Choroid plexus epithelial cell (primary cell): ENCODE data around the gene LRRN3.

Experiments
- DNase-seq: peaks from one replicate; pipeline ENCODE4 v3.0.0-alpha.2; 2010; ENCODE audit warnings: low read depth
- H3K4me3 ChIP-seq: 2 replicates; pipeline ENCODE4 v1.5.1; 2011; ENCODE audit warnings: low read depth, mild to moderate bottlenecking, control low read depth, low read length, moderate library complexity
- CTCF ChIP-seq: conservative IDR thresholded peaks from 2 replicates; pipeline ENCODE4 v1.5.1; 2011; ENCODE audit warnings: low read depth, mild to moderate bottlenecking, control low read depth, inconsistent platforms, low read length, moderate library complexity

The LRRN3 gene

DNA sequence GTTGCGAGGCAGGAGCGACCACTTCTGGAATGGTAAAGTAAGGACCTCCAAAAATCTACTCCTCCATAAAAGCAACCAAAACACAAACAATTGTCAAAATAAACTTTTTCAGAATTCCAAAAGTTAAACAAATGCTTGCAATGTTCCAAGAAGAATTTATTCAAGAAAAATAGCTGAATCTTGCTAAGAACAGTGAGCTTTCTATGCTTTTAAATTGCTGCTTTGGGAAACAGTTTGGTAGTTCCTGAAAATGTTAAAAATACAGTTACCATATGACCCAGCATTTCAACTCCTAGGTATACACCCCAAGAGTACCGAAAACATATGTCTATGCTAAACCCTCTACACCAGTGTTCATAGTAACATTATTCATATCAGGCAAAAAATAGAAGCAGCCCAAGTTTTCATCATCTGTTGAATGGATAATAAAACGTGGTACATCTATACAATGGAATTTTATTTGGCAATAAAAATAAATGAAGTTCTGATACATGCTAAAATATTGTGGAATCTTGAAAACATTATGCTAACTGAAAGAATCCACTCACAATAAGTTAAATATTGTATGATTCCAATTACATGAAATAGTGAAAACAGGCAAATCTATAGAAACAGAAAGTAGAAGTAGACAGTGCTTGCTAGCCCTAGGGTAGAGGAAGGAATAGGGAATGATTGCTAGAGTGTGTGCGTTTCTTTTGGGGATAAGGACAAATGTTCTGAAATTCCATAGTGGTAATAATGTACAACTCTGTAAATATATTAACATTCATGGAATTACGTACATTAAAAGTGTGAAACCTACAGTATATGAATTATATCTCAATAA lies 57.0 kb downstream of the LRRN3 start:
- DNase-seq = no peak
- no peak for TF ChIP-seq CTCF
- H3K4me3 ChIP-seq = no peak overlapping the region

- no peak overlapping the region for H3K4me3 ChIP-seq
- TF ChIP-seq CTCF = no peak
- no peak for DNase-seq
These were observed 59.8 kb downstream of the LRRN3 start for GRCh38 chr7:111150709-111151108.

DNA sequence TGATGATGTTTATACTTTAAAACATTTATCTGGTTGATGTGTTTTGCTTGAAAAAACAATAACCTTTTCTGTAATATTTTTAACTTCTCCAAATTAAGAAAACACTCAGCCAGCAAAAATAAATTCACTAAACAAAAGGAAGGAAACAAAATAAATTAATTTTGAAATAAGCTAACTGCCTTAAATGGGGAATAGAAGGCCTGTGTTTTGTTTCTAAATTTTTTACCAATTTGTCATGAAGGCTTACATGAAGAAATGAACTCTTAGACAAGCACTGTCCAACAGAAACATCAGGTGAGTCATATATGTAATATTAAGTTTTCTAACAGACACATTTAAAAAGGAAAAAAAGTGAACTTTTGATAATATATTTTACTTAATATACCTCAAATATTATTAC lies 68.5 kb downstream of the LRRN3 start:
- no peak overlapping the region for H3K4me3 ChIP-seq
- no peak for TF ChIP-seq CTCF
- DNase-seq = peak; percentile 66

- no peak overlapping the region for H3K4me3 ChIP-seq
- no peak for TF ChIP-seq CTCF
- DNase-seq = no peak
These were observed 69.4 kb downstream of the LRRN3 start for GRCh38 chr7:111160297-111160696.

DNA sequence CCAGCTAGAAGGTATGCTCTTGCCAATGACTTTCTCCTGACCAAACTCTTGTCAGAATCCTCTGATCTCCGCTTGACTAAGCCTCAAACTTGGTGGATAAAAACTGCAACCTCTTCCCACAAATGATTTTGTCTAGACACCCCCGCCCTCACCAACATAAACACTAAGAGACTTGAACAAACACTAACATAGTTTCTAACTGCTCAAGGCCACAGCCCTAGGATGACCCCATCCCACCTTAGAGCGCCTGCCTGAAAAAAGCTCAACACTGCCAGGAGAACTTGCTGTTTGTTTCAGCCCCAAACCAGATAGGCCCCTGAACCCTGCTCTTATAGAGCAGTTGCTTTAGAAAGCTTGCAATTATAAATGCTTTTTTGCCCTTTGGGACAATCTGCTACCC lies 71.8 kb downstream of the LRRN3 start:
- TF ChIP-seq CTCF = no peak
- H3K4me3 ChIP-seq = no peak overlapping the region

DNA sequence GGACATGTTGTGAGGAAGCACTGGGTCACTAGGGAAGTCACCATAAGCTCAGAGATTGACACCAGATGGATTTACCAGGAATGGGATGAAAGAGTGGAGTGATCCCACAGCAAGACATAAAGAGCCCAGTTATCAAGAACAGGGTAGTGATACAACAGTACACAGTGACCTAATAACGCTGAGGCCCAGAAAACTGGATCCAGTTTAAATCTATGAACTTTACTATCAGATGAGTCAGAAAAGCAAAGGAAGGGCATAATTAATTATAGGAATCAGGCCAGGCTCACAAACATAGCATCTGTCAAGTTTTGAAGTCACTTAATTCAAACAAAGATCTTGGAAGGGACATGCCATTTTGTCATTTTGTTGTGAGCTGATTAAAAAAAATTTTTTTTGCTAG lies 73.5 kb downstream of the LRRN3 start:
- H3K4me3 ChIP-seq = no peak overlapping the region
- no peak for DNase-seq
- no peak for TF ChIP-seq CTCF

More for the DNA sequence above, 71.8 kb downstream of the LRRN3 start:
- no peak for DNase-seq

GRCh38 chr7:111168182-111168581 lies 77.3 kb downstream of the LRRN3 start:
- DNase-seq = peak; percentile 66
- no peak overlapping the region for H3K4me3 ChIP-seq
- TF ChIP-seq CTCF = no peak
